Uterus (tissue), 4 donors: ENCODE measurements around the gene PTPRH. TPM values are rescaled to one million over a fixed set of nuclear protein-coding genes. Genes with fewer than 3 reads are reported as not detected.
A peak's percentile ranks its signal among the peaks of the same experiment; 100 is the strongest.

Experiments
- DNase-seq, 2 donors: peaks; one replicate each; pipeline ENCODE4 v3.0.0-alpha.2; 2019 to 2020
- H3K27ac ChIP-seq, 2 donors: fragments of 200-600 bp; sonication (generic); 1 replicate in 1 of 2; 2 replicates in 1 of 2; pipeline ENCODE4 v1.5.1; 2016 to 2018
- H3K27me3 ChIP-seq, 2 donors: fragments of 200-600 bp; sonication (generic); one replicate each; pipeline ENCODE4 v1.5.1; 2018 to 2019; ENCODE audit warnings: control low read depth in 1 of 2
- H3K36me3 ChIP-seq, 2 donors: fragments of 200-600 bp; sonication (generic); one replicate each; pipeline ENCODE4 v1.5.1; 2019; ENCODE audit warnings: control low read depth in 1 of 2
- H3K4me1 ChIP-seq, 2 donors: fragments of 200-600 bp; sonication (generic); one replicate each; pipeline ENCODE4 v1.5.1; 2018 to 2019; ENCODE audit warnings: control low read depth in 1 of 2
- H3K4me3 ChIP-seq, 2 donors: fragments of 200-600 bp; sonication (generic); 1 replicate in 1 of 2; 2 replicates in 1 of 2; pipeline ENCODE4 v1.5.1; 2018 to 2019; ENCODE audit warnings: mild to moderate bottlenecking in 1 of 2
- H3K9me3 ChIP-seq, 2 donors: fragments of 200-600 bp; sonication (generic); one replicate each; pipeline ENCODE4 v1.5.1; 2019; ENCODE audit warnings: control low read depth in 1 of 2
- POLR2A ChIP-seq, 2 donors: fragments of 450-650 bp; IDR thresholded peaks; one replicate each; pipeline ENCODE4 v1.6.1; 2016; ENCODE audit warnings: antibody characterized with exemption in 2 of 2, mild to moderate bottlenecking in 1 of 2, moderate library complexity in 1 of 2
- intact Hi-C: fragments of 100-400 bp; cut with DNase I; formaldehyde crosslinking; loops from one replicate; pipeline ENCODE4 v1.15.1; 2023; ENCODE audit warnings: low total_unique reads
- total RNA-seq, 4 donors: library from RNA; depleted of rRNA in 3 of 4; stranded (reverse); fragments of >200 nt in 3 of 4; gene quantifications; one replicate each; pipeline versions ENCODE4 v1.1.0 to v1.2.4, GENCODE V29; 2014 to 2023
- TF ChIP-seq, protein P1 (sequence below), 4 experiments: fragments of 200-600 bp in 2 of 4; fragments of 450-650 bp in 2 of 4; sonication (generic) in 2 of 4; IDR thresholded peaks; one replicate each; pipeline ENCODE4 v1.5.1; 2016 to 2019; ENCODE audit warnings: antibody characterized with exemption in 4 of 4, mild to moderate bottlenecking in 2 of 4, moderate library complexity in 1 of 4
- donor health status: DM: yes; HTN: yes; CAD: no.

PTPRH gene
- total RNA-seq, 4 donors from 2014 or later = 0.29 to 3.8 (median 3.2) TPM; not detected in 1

DNA sequence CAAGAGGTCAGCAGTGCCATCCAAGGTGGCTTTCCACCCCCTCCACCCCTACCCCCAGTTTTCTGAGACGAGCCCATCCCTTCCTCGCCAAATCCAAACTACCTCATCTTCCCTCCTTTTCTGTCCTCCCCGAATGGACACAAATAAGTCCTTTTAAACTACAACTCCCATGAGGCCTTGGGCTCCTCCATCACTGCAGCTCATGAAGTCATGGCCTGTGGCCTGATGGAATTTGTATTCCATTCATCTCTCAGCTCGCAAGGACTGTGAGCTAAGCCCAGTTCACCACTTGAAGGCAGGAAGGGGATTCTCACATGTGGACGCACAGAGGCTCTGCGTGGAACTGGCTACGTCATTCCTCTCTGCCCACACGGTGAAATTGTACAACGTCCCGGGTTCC is 12.5 kb downstream of the PTPRH start:
- intact Hi-C loops = no loop called here
- no peak for TF ChIP-seq POLR2A (IDR thresholded peaks at IDR 0.05)
- TF ChIP-seq, protein P1, sequence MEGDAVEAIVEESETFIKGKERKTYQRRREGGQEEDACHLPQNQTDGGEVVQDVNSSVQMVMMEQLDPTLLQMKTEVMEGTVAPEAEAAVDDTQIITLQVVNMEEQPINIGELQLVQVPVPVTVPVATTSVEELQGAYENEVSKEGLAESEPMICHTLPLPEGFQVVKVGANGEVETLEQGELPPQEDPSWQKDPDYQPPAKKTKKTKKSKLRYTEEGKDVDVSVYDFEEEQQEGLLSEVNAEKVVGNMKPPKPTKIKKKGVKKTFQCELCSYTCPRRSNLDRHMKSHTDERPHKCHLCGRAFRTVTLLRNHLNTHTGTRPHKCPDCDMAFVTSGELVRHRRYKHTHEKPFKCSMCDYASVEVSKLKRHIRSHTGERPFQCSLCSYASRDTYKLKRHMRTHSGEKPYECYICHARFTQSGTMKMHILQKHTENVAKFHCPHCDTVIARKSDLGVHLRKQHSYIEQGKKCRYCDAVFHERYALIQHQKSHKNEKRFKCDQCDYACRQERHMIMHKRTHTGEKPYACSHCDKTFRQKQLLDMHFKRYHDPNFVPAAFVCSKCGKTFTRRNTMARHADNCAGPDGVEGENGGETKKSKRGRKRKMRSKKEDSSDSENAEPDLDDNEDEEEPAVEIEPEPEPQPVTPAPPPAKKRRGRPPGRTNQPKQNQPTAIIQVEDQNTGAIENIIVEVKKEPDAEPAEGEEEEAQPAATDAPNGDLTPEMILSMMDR (IDR thresholded peaks at IDR 0.05) = no peak
- no peaks in the 10 kb centered on the region for H3K9me3 ChIP-seq
- no peak overlapping the region for H3K4me3 ChIP-seq
- no peak for DNase-seq
- H3K27ac ChIP-seq = no peak overlapping the region
- H3K4me1 ChIP-seq = no peaks in the 10 kb centered on the region
- no peaks in the 10 kb centered on the region for H3K36me3 ChIP-seq
- H3K27me3 ChIP-seq = no peaks in the 10 kb centered on the region

DNA sequence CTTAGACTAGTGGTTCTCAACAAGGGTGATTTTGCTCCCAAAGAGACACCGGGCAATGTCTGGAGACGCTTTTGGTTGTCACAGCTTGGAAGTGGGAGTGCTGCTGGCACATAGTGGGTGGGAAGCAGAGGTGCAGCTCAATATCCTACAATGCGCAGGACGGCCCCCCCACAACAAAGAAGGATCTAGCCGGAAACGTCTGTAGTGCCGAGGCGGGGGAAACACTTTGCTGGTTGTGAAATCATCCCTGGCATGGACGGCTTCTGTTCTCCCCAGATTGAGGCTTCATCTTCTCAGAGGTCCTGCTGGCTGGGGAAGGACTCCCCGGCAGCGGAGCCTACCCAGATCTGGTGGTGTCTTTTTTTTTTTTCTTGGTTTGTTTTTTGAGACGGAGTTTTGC is 15.8 kb downstream of the PTPRH start:
- no peak for DNase-seq
- Histone ChIP-seq H3K27ac (no peak overlapping the region), H3K4me3 (no peak overlapping the region), H3K4me1 (no peaks in the 10 kb centered on the region), H3K36me3 (no peaks in the 10 kb centered on the region), H3K9me3 (no peaks in the 10 kb centered on the region), H3K27me3 (no peaks in the 10 kb centered on the region)
- intact Hi-C loops = no loop called here
- no peak for TF ChIP-seq POLR2A (IDR thresholded peaks at IDR 0.05)
- TF ChIP-seq, protein P1 (IDR thresholded peaks at IDR 0.05) = no peak

DNA sequence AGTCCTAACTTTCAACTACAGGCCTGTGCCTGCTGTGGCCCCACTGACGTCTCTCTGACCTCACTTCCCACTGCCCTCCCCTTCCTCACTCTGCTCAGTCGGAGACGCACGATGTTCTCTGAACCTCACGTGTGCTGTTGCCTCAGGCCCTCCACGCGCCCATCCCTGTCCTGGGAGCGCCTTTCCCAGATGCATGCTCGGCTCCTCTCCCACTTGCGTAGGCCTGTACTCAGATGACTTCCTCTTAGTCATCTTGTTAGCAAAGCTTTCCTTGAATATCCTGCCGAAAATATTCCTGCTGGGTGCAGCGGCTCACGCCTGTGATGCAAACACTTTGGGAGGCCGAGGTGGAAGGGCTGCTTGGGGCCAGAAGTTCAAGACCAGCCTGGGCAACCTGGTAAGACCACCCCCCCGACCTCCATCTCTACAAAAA is 19.9 kb downstream of the PTPRH start:
- H3K4me1 ChIP-seq = no peaks in the 10 kb centered on the region
- H3K27me3 ChIP-seq = no peaks in the 10 kb centered on the region
- DNase-seq = peak; percentile 31 to 52
- H3K9me3 ChIP-seq = no peaks in the 10 kb centered on the region
- intact Hi-C loops = no loop called here
- no peak for TF ChIP-seq POLR2A (IDR thresholded peaks at IDR 0.05)
- TF ChIP-seq, protein P1 (IDR thresholded peaks at IDR 0.05) = no peak
- H3K27ac ChIP-seq = peak overlapping the region in 1 of 2 donors; percentile 48
- H3K4me3 ChIP-seq = no peak overlapping the region
- H3K36me3 ChIP-seq = no peaks in the 10 kb centered on the region

DNA sequence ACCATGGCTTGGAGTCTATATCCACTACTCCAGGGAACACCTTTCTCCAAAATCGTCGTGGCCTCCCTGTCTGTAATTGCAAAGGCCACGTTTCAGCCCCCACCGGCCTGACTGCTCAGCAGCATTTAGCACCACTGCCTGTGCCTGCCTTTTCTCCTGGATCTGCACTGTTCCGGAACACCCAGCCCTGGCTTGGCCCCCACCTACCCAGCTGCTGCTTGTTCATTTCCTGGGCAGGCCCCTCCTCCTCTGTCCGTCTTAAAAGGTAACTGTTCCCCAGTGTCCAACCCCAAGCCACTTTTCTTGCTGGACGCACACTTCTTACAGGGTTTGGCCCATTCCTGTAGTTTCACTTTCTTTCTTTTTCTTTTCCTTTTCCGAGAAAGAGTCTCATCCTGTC is 20.7 kb downstream of the PTPRH start:
- no peaks in the 10 kb centered on the region for H3K27me3 ChIP-seq
- intact Hi-C loops = no loop called here
- H3K4me1 ChIP-seq = no peaks in the 10 kb centered on the region
- TF ChIP-seq, protein P1 (IDR thresholded peaks at IDR 0.05) = no peak
- no peak for TF ChIP-seq POLR2A (IDR thresholded peaks at IDR 0.05)
- DNase-seq = no peak
- H3K4me3 ChIP-seq = no peak overlapping the region
- H3K27ac ChIP-seq = peak overlapping the region in 1 of 2 donors; percentile 48
- no peaks in the 10 kb centered on the region for H3K9me3 ChIP-seq
- no peaks in the 10 kb centered on the region for H3K36me3 ChIP-seq

DNA sequence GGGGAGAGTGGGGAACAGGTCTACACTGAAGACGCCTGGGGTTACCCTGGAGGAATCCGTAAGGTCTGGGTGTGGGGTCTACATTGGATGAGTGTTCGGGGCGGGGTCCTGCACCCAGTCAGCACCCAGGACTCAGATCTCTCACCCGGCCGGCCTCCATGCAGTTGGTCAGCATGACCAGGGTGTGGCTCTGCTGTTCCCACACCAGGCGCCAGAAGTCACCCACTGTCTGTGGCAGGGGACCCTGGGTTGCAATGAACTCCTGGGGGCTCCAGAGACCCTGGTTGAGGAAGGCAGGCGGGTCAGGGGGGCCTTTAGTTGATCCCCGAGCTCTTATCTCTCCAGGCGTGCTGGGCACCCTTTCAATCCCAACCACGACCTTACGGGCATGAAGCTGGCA is 23.2 kb downstream of the PTPRH start:
- Histone ChIP-seq H3K4me1 (no peaks in the 10 kb centered on the region), H3K27ac (no peak overlapping the region), H3K4me3 (no peak overlapping the region), H3K27me3 (no peaks in the 10 kb centered on the region), H3K36me3 (no peaks in the 10 kb centered on the region), H3K9me3 (no peaks in the 10 kb centered on the region)
- no peak for DNase-seq
- no peak for TF ChIP-seq POLR2A (IDR thresholded peaks at IDR 0.05)
- TF ChIP-seq, protein P1 (IDR thresholded peaks at IDR 0.05) = no peak
- intact Hi-C loops = no loop called here
